Activated T-cell treated with anti-CD3 and anti-CD28 coated beads, Interleukin-2, amount 50 U/mL, for 24 hours (primary cell): ENCODE data around the gene ZNF101.
"Not testable (repeated sequence)": the region's sequence is repeated elsewhere in the genome, so short reads cannot be mapped to it uniquely, and the experiment has no call there.

Source experiments
- DNase-seq: peaks from one replicate; pipeline ENCODE4 v3.0.0-alpha.2; 2020
- H3K27ac Mint-ChIP-seq: 2 replicates; pipeline ENCODE4 v1.8.0; 2020; ENCODE audit warnings: mild to moderate bottlenecking, mixed read lengths
- H3K27me3 Mint-ChIP-seq: 2 replicates; pipeline ENCODE4 v1.8.0; 2020; ENCODE audit warnings: mixed read lengths
- H3K36me3 Mint-ChIP-seq: 2 replicates; pipeline ENCODE4 v1.8.0; 2020; ENCODE audit warnings: low read depth, mixed read lengths
- H3K4me1 Mint-ChIP-seq: 2 replicates; pipeline ENCODE4 v1.8.0; 2020; ENCODE audit warnings: low read depth, mixed read lengths
- H3K4me3 Mint-ChIP-seq: 2 replicates; pipeline ENCODE4 v1.8.0; 2020; ENCODE audit warnings: mild to moderate bottlenecking, moderate library complexity, mixed read lengths
- H3K9me3 Mint-ChIP-seq: 2 replicates; pipeline ENCODE4 v1.8.0; 2020; ENCODE audit warnings: mixed read lengths

Gene ZNF101

DNA sequence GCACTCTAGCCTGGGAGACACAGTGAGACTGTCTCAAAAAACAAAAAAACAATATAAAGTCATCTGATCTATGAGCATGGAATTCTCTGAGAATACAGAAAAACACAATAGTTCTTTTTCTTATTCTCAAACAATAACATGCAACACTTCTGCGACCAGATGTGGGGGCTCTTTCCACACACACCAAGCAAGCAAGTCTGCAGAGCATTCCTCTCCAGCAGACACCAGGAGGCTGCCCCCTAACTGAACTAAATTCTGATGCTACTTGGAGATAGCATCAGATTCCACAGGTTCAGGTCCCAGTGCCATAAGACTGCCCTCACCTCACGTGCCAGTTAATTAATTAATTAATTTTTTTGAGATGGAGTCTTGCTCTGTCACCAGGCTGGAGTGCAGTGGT is 27.7 kb downstream of the ZNF101 start:
- Mint-ChIP-seq H3K36me3 (peaks cover 24% of the 10 kb centered on the region), H3K27ac (no peak overlapping the region), H3K9me3 (peaks cover 29% of the 10 kb centered on the region), H3K27me3 (no peaks in the 10 kb centered on the region), H3K4me3 (no peak overlapping the region), H3K4me1 (no peaks in the 10 kb centered on the region)
- no peak for DNase-seq

DNA sequence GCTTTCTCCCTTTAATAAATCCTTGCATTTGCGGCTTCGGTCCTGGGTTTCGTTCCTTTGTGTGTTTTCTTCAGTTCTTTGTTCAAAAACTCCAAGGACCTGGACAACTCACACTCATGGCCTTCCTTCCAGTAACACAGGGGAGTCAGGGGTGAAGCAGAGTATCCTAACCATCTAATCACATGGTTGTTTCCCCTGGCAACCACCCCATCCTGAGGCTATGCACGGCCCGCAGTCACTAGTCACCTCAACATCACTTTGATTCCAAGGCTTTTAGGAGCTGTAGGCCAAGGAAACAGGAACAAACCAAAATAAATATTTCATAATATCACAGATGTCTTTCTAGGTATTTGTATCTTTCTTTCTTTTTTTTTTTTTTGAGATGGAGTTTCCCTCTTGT is 28.9 kb downstream of the ZNF101 start:
- H3K27ac Mint-ChIP-seq = no peak overlapping the region
- DNase-seq = no peak
- H3K4me1 Mint-ChIP-seq = no peaks in the 10 kb centered on the region
- H3K9me3 Mint-ChIP-seq = peaks cover 29% of the 10 kb centered on the region
- peaks cover 17% of the 10 kb centered on the region for H3K36me3 Mint-ChIP-seq
- no peaks in the 10 kb centered on the region for H3K27me3 Mint-ChIP-seq
- no peak overlapping the region for H3K4me3 Mint-ChIP-seq

DNA sequence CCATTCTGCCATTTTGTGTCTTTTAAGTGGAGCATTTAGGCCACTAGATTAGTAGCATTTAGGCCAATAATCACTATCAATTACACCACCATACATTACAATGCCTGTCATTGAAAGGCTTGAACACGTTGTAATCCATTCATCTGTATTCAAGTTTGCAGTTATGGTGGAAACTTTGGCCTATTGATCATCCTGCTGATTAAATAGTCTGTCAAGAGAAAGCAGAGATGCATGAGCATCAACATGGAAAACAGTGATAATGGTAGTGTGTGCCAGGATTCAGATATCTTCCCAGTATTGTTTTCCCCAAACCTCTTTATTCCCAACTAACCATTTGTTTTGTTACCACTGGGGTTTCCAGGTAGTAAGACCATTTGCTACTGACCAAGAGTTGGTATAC is 31.9 kb downstream of the ZNF101 start:
- H3K27me3 Mint-ChIP-seq, H3K4me3 Mint-ChIP-seq, H3K4me1 Mint-ChIP-seq, DNase-seq, H3K27ac Mint-ChIP-seq: not testable (repeated sequence)
- H3K9me3 Mint-ChIP-seq = peaks cover 41% of the 10 kb centered on the region
- peaks cover 36% of the 10 kb centered on the region for H3K36me3 Mint-ChIP-seq

- Mint-ChIP-seq H3K4me1 (no peaks in the 10 kb centered on the region), H3K27me3 (no peaks in the 10 kb centered on the region), H3K36me3 (peaks cover 73% of the 10 kb centered on the region), H3K9me3 (peaks cover 65% of the 10 kb centered on the region), H3K27ac (no peak overlapping the region), H3K4me3 (no peak overlapping the region)
- DNase-seq = no peak
Measured at GRCh38 chr19:19704836-19705235, 36.2 kb downstream of the ZNF101 start.

DNA sequence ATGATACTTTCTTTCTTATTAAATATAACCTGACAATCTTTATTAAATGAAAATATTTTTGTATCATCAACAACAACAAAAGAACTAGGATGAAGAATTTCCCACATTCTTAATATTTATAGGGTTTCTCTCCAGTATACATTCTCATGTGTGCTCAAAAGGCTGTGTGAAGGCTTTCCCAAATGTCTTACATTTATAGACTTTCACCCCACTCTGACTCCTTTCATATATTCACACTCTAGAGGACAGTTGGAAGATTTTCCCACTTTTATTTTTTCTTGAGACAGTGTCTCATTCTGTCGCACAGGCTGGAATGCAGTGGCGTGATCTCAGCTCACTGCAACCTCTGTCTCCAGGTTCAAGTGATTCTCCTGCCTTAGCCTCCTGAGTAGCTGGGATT is 41.9 kb downstream of the ZNF101 start:
- peaks cover 95% of the 10 kb centered on the region for H3K36me3 Mint-ChIP-seq
- no peaks in the 10 kb centered on the region for H3K4me1 Mint-ChIP-seq
- peaks cover 65% of the 10 kb centered on the region for H3K9me3 Mint-ChIP-seq
- no peak overlapping the region for H3K4me3 Mint-ChIP-seq
- DNase-seq = no peak
- H3K27me3 Mint-ChIP-seq = no peaks in the 10 kb centered on the region
- H3K27ac Mint-ChIP-seq = no peak overlapping the region

- Mint-ChIP-seq H3K27ac (no peak overlapping the region), H3K9me3 (peaks cover 65% of the 10 kb centered on the region), H3K4me1 (no peaks in the 10 kb centered on the region), H3K4me3 (no peak overlapping the region), H3K27me3 (no peaks in the 10 kb centered on the region), H3K36me3 (peaks cover 98% of the 10 kb centered on the region)
- DNase-seq = no peak
Measured at GRCh38 chr19:19711306-19711933, 42.8 kb downstream of the ZNF101 start.

DNA sequence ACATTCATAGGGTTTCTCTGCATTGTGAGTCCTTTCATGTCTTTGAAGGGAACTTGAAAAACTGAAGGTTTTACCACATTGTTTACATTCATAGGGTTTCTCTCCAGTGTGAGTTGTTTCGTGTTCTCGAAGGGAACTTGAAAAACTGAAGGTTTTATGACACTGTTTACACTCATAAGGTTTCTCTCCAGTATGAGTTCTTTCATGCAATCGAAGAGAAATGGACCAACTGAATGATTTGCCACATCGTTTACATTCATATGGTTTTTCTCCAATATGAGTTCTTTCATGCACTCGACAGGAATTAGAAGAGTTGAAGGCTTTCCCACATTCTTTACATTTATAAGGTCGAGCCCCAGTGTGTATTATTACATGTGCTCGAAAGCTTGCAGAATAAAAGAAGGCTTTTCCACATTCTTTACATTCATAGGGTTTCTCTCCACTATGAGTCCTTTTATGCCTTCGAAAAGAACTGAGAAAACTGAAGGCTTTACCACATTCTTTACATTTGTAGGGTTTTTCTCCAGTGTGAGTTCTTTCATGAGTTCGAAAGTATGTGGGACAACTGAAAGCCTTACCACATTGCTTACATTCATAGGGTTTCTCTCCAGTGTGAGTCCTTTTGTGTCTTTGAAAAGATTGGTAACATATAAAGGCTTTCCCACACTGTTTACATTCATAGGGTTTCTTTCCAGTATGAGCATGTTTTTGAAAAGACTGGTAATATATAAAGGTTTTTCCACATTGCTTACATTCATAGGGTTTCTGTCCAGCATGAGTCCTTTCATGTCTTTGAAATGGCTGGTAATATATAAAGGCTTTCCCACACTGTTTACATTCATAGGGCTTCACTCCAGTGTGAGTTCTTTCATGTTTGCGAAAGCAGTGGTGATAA is 43.5 kb downstream of the ZNF101 start:
- H3K4me3 Mint-ChIP-seq = no peak overlapping the region
- H3K27ac Mint-ChIP-seq = no peak overlapping the region
- no peaks in the 10 kb centered on the region for H3K4me1 Mint-ChIP-seq
- H3K27me3 Mint-ChIP-seq = no peaks in the 10 kb centered on the region
- DNase-seq = no peak
- peaks cover 66% of the 10 kb centered on the region for H3K9me3 Mint-ChIP-seq
- H3K36me3 Mint-ChIP-seq = peaks cover 98% of the 10 kb centered on the region

DNA sequence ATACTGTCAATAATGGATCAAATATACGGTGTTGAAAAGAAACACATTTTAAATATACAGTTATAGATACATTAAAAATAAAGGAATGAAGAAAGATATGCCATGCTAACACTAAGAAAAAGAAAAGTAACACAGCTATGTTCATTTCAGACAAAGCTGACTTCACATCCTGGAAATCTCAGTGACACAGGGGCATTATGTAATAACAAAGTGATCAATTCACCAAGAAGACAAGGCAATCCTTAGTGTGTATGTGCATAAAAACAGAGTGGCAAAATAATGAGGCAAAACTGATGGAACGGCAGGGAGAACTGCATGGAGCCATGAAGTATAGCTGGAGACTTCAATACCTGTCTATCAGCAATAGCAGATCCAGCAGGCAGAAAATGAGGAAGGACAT is 51.2 kb downstream of the ZNF101 start:
- peaks cover 5% of the 10 kb centered on the region for H3K4me1 Mint-ChIP-seq
- H3K36me3 Mint-ChIP-seq = peaks cover 85% of the 10 kb centered on the region
- no peaks in the 10 kb centered on the region for H3K27me3 Mint-ChIP-seq
- peaks cover 68% of the 10 kb centered on the region for H3K9me3 Mint-ChIP-seq
- H3K27ac Mint-ChIP-seq = no peak overlapping the region
- no peak overlapping the region for H3K4me3 Mint-ChIP-seq
- no peak for DNase-seq

- DNase-seq = no peak
- no peaks in the 10 kb centered on the region for H3K27me3 Mint-ChIP-seq
- H3K27ac Mint-ChIP-seq = no peak overlapping the region
- H3K4me1 Mint-ChIP-seq = peaks cover 5% of the 10 kb centered on the region
- peaks cover 84% of the 10 kb centered on the region for H3K36me3 Mint-ChIP-seq
- peaks cover 68% of the 10 kb centered on the region for H3K9me3 Mint-ChIP-seq
- H3K4me3 Mint-ChIP-seq = no peak overlapping the region
Measured at GRCh38 chr19:19721896-19722295, 53.3 kb downstream of the ZNF101 start.

- DNase-seq = peak; percentile 91
- peaks cover 30% of the 10 kb centered on the region for H3K4me1 Mint-ChIP-seq
- H3K4me3 Mint-ChIP-seq = peak within 1 kb of the TSS; percentile 98
- peak within 1 kb of the TSS; percentile 92 for H3K27ac Mint-ChIP-seq
- H3K27me3 Mint-ChIP-seq = no peaks in the 10 kb centered on the region
- peaks cover 53% of the 10 kb centered on the region for H3K36me3 Mint-ChIP-seq
- peaks cover 15% of the 10 kb centered on the region for H3K9me3 Mint-ChIP-seq
Measured at GRCh38 chr19:19732579-19733501, 64.2 kb downstream of the ZNF101 start, which contains the start of gene ZNF14. TSS of gene ZNF14 (minus strand) at chr19:19733112. CDS start at chr19:19732958, 154 bp downstream.
